WTC11 (cell line): ENCODE measurements around the gene TNK2.

Experiments used
- ESRRA ChIP-seq: sonication (generic); formaldehyde crosslinking; IDR thresholded peaks from 2 replicates; pipeline ENCODE4 v1.8.1; 2022; ENCODE audit warnings: mild to moderate bottlenecking, missing genetic modification reagents, borderline replicate concordance
- JUN ChIP-seq: sonication (generic); formaldehyde crosslinking; IDR thresholded peaks from 2 replicates; pipeline ENCODE4 v1.8.0; 2023; ENCODE audit warnings: mild to moderate bottlenecking, missing genetic modification reagents
- NR2C2 ChIP-seq: sonication (generic); formaldehyde crosslinking; IDR thresholded peaks from 2 replicates; pipeline ENCODE4 v1.8.0; 2022; ENCODE audit warnings: mild to moderate bottlenecking, missing genetic modification reagents
- PREB ChIP-seq: sonication (generic); formaldehyde crosslinking; IDR thresholded peaks from 2 replicates; pipeline ENCODE4 v1.8.1; 2022; ENCODE audit warnings: mild to moderate bottlenecking, missing genetic modification reagents, moderate library complexity, borderline replicate concordance
- TEAD4 ChIP-seq: sonication (generic); formaldehyde crosslinking; IDR thresholded peaks from 2 replicates; pipeline ENCODE4 v1.8.0; 2022; ENCODE audit warnings: mild to moderate bottlenecking, missing genetic modification reagents
- TP53 ChIP-seq: sonication (generic); formaldehyde crosslinking; IDR thresholded peaks from 2 replicates; pipeline ENCODE4 v1.8.1; 2023; ENCODE audit warnings: mild to moderate bottlenecking, missing genetic modification reagents
- USF2 ChIP-seq: sonication (generic); formaldehyde crosslinking; IDR thresholded peaks from 2 replicates; pipeline ENCODE4 v1.8.1; 2023; ENCODE audit warnings: mild to moderate bottlenecking, missing genetic modification reagents, moderate library complexity
- ZNF121 ChIP-seq: sonication (generic); formaldehyde crosslinking; IDR thresholded peaks from 2 replicates; pipeline ENCODE4 v1.8.0; 2023; ENCODE audit warnings: missing genetic modification reagents
- ZSCAN18 ChIP-seq: fragments of 250-450 bp; sonication (Bioruptor Pico); IDR thresholded peaks from 2 replicates; pipeline ENCODE4 v2.1.2; 2022; ENCODE audit warnings: mild to moderate bottlenecking, moderate library complexity
- TF ChIP-seq, protein P1 (sequence below): fragments of 200-600 bp; IDR thresholded peaks from 2 replicates; pipeline ENCODE4 v1.8.0; 2022; ENCODE audit warnings: antibody characterized with exemption
- TF ChIP-seq, protein P2 (sequence below): sonication (generic); formaldehyde crosslinking; IDR thresholded peaks from 2 replicates; pipeline ENCODE4 v1.8.1; 2023; ENCODE audit warnings: mild to moderate bottlenecking, missing genetic modification reagents, borderline replicate concordance

- TF ChIP-seq TP53 (CRISPR knock-in tag): no peak
- no peak for TF ChIP-seq USF2 (CRISPR knock-in tag)
- TF ChIP-seq, protein P1, sequence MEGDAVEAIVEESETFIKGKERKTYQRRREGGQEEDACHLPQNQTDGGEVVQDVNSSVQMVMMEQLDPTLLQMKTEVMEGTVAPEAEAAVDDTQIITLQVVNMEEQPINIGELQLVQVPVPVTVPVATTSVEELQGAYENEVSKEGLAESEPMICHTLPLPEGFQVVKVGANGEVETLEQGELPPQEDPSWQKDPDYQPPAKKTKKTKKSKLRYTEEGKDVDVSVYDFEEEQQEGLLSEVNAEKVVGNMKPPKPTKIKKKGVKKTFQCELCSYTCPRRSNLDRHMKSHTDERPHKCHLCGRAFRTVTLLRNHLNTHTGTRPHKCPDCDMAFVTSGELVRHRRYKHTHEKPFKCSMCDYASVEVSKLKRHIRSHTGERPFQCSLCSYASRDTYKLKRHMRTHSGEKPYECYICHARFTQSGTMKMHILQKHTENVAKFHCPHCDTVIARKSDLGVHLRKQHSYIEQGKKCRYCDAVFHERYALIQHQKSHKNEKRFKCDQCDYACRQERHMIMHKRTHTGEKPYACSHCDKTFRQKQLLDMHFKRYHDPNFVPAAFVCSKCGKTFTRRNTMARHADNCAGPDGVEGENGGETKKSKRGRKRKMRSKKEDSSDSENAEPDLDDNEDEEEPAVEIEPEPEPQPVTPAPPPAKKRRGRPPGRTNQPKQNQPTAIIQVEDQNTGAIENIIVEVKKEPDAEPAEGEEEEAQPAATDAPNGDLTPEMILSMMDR: no peak
- TF ChIP-seq, protein P2, sequence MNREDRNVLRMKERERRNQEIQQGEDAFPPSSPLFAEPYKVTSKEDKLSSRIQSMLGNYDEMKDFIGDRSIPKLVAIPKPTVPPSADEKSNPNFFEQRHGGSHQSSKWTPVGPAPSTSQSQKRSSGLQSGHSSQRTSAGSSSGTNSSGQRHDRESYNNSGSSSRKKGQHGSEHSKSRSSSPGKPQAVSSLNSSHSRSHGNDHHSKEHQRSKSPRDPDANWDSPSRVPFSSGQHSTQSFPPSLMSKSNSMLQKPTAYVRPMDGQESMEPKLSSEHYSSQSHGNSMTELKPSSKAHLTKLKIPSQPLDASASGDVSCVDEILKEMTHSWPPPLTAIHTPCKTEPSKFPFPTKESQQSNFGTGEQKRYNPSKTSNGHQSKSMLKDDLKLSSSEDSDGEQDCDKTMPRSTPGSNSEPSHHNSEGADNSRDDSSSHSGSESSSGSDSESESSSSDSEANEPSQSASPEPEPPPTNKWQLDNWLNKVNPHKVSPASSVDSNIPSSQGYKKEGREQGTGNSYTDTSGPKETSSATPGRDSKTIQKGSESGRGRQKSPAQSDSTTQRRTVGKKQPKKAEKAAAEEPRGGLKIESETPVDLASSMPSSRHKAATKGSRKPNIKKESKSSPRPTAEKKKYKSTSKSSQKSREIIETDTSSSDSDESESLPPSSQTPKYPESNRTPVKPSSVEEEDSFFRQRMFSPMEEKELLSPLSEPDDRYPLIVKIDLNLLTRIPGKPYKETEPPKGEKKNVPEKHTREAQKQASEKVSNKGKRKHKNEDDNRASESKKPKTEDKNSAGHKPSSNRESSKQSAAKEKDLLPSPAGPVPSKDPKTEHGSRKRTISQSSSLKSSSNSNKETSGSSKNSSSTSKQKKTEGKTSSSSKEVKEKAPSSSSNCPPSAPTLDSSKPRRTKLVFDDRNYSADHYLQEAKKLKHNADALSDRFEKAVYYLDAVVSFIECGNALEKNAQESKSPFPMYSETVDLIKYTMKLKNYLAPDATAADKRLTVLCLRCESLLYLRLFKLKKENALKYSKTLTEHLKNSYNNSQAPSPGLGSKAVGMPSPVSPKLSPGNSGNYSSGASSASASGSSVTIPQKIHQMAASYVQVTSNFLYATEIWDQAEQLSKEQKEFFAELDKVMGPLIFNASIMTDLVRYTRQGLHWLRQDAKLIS (CRISPR knock-in tag): no peak
- no peak for TF ChIP-seq NR2C2 (CRISPR knock-in tag)
- no peak for TF ChIP-seq JUN
- no peak for TF ChIP-seq TEAD4 (CRISPR knock-in tag)
- TF ChIP-seq ESRRA (CRISPR knock-in tag): no peak
- TF ChIP-seq PREB (CRISPR knock-in tag): no peak
- TF ChIP-seq ZNF121 (CRISPR knock-in tag): no peak
- TF ChIP-seq ZSCAN18 (CRISPR knock-in tag): no peak
Measured at GRCh38 chr3:195872097-195872496, 36.3 kb downstream of the TNK2 start.
